Keratinocyte (primary cell): ENCODE measurements around the gene CBX8. TPM values are rescaled to one million over a fixed set of nuclear protein-coding genes. Genes with fewer than 3 reads are reported as not detected.
"Not testable (repeated sequence)": the region's sequence is repeated elsewhere in the genome, so short reads cannot be mapped to it uniquely, and the experiment has no call there.

ENCODE experiments used
- DNase-seq: peaks from one replicate; pipeline ENCODE4 v3.0.0-alpha.2; 2011; ENCODE audit warnings: low read depth, missing footprints, low spot score
- FAIRE-seq: peaks from 2 replicates; lab custom pipeline; 2011; peaks lifted over from hg19 to GRCh38; lab: Jason Lieb, UNC
- H2AFZ ChIP-seq: 2 replicates; pipeline ENCODE4 v1.6.0; 2012; ENCODE audit warnings: low read length, control low read depth, inconsistent platforms; ENCODE audit not compliant: control insufficient read depth
- H3K27ac ChIP-seq: 2 replicates; pipeline ENCODE4 v1.5.1; 2011; ENCODE audit warnings: low read length; ENCODE audit not compliant: control insufficient read depth, insufficient read depth
- H3K27me3 ChIP-seq: 3 replicates; pipeline ENCODE4 v1.6.0; 2011; ENCODE audit warnings: low read length; ENCODE audit not compliant: control insufficient read depth, insufficient read depth; ENCODE audit errors: extremely low read depth
- H3K36me3 ChIP-seq, 2 experiments: 2 replicates in 1 of 2; 3 replicates in 1 of 2; pipeline ENCODE4 v1.5.1; 2011; ENCODE audit warnings: low read length in 2 of 2, mild to moderate bottlenecking in 1 of 2; ENCODE audit not compliant: control insufficient read depth in 2 of 2, insufficient read depth in 2 of 2; ENCODE audit errors: extremely low read depth in 1 of 2
- H3K4me1 ChIP-seq: 3 replicates; pipeline ENCODE4 v1.5.1; 2011; ENCODE audit warnings: low read length; ENCODE audit not compliant: control insufficient read depth, insufficient read depth; ENCODE audit errors: extremely low read depth
- H3K4me2 ChIP-seq: 3 replicates; pipeline ENCODE4 v1.6.0; 2011; ENCODE audit warnings: low read depth, low read length; ENCODE audit not compliant: control insufficient read depth, insufficient read depth; ENCODE audit errors: extremely low read depth
- H3K4me3 ChIP-seq, 3 experiments: fragments of 200-600 bp in 1 of 3; sonication (generic) in 1 of 3; 2 replicates in 2 of 3; 3 replicates in 1 of 3; pipeline ENCODE4 v1.5.1; 2011 to 2016; ENCODE audit warnings: low read length in 3 of 3, mild to moderate bottlenecking in 3 of 3, control low read depth in 2 of 3, inconsistent platforms in 1 of 3, low read depth in 1 of 3, mixed read lengths in 1 of 3, mixed run types in 1 of 3, moderate library complexity in 1 of 3; ENCODE audit not compliant: control insufficient read depth in 2 of 3, insufficient read depth in 2 of 3; ENCODE audit errors: extremely low read depth in 1 of 3
- H3K79me2 ChIP-seq: 2 replicates; pipeline ENCODE4 v1.6.0; 2012; ENCODE audit warnings: low read length; ENCODE audit not compliant: control insufficient read depth, insufficient read depth
- H3K9ac ChIP-seq: 3 replicates; pipeline ENCODE4 v1.6.0; 2011; ENCODE audit warnings: low read length; ENCODE audit not compliant: control insufficient read depth, insufficient read depth; ENCODE audit errors: extremely low read depth
- H3K9me1 ChIP-seq: 3 replicates; pipeline ENCODE4 v1.6.0; 2011; ENCODE audit warnings: low read length; ENCODE audit not compliant: control insufficient read depth, insufficient read depth; ENCODE audit errors: extremely low read depth
- H3K9me3 ChIP-seq: 2 replicates; pipeline ENCODE4 v1.5.1; 2012; ENCODE audit warnings: low read depth, low read length; ENCODE audit not compliant: control insufficient read depth
- H4K20me1 ChIP-seq: 3 replicates; pipeline ENCODE4 v1.6.0; 2011; ENCODE audit warnings: low read length; ENCODE audit not compliant: control insufficient read depth, insufficient read depth; ENCODE audit errors: extremely low read depth
- CTCF ChIP-seq, 3 experiments: IDR thresholded peaks in 1 of 3; conservative IDR thresholded peaks in 1 of 3; optimal IDR thresholded peaks in 1 of 3; 2 replicates in 2 of 3; 3 replicates in 1 of 3; pipeline versions ENCODE3 to v1.5.1; 2011; ENCODE audit warnings: low read length in 3 of 3, mild to moderate bottlenecking in 3 of 3, moderate library complexity in 2 of 3, control low read depth in 1 of 3, inconsistent platforms in 1 of 3; ENCODE audit not compliant: insufficient read depth in 2 of 3; ENCODE audit errors: extremely low read depth in 1 of 3
- EZH2 ChIP-seq: IDR thresholded peaks from one replicate; pipeline ENCODE4 v1.6.1; 2012; ENCODE audit warnings: inconsistent platforms, mild to moderate bottlenecking, low read length, moderate library complexity
- dilution Hi-C: fragments of 300-500 bp; cut with MboI; formaldehyde crosslinking; loops from one replicate; pipeline ENCODE4 v1.7.0; 2020; ENCODE audit warnings: low sequenced_read_pairs; ENCODE audit not compliant: extremely low pct_ligation_motif_present
- polyA plus RNA-seq, 5 experiments: library from polyadenylated mRNA; depleted of rRNA in 3 of 5; stranded (reverse) in 3 of 5; stranded (forward) in 1 of 5; unstranded in 1 of 5; fragments of >200 nt; gene quantifications; 1 replicate in 1 of 5; 2 replicates in 3 of 5; 3 replicates in 1 of 5; pipeline versions ENCODE4 v1.2.1 to v1.2.3, GENCODE V29; 2011 to 2012; ENCODE audit warnings: missing spikeins in 2 of 5, low read depth in 1 of 5, low replicate concordance in 1 of 5

CBX8 gene
- polyA plus RNA-seq, 1 donor (not counting 4 experiments of a cell fraction or from before 2014, with no cell fraction given): 0.49 TPM

DNA sequence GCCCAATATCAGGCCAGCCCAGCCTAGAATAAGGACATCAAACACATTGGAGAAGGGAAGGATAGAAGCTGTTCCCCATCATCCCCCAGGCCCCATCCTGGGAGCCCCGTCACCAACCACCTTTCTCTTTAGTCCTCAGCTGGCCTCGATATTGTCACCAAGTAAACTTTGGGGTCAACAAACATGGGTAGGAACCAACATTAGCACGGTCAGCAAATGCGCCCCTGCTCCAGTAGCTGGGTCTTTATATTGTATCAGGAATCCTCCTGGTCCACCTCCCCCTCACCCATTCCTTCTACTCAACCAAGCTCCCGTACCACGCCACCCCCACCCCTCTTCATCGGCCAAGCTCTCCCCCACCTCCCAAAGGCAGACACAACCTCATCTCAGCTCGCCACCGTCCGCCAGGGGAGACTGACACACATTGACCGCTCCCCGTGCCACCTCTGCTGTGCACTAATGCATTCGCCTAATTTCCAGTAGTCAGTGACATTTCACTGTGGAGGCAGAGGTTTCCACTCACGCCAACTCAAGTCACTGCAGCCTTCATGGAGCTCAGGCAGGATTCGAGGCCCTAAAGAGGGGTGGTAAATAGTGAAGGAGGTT, 39.6 kb downstream of the CBX8 start:
- Histone ChIP-seq H3K4me3 (no peak overlapping the region), H3K9ac (no peak overlapping the region), H2AFZ (no peak overlapping the region), H3K4me1 (peaks cover 6% of the 10 kb centered on the region), H3K36me3 (no peaks in the 10 kb centered on the region), H4K20me1 (no peaks in the 10 kb centered on the region), H3K79me2 (no peaks in the 10 kb centered on the region), H3K27ac (no peak overlapping the region), H3K27me3 (peaks cover 3% of the 10 kb centered on the region), H3K9me1 (no peaks in the 10 kb centered on the region), H3K4me2 (no peak overlapping the region), H3K9me3 (no peaks in the 10 kb centered on the region)
- no peak for TF ChIP-seq EZH2
- dilution Hi-C loops: no loop called here
- DNase-seq (no peak), FAIRE-seq (no peak)

DNA sequence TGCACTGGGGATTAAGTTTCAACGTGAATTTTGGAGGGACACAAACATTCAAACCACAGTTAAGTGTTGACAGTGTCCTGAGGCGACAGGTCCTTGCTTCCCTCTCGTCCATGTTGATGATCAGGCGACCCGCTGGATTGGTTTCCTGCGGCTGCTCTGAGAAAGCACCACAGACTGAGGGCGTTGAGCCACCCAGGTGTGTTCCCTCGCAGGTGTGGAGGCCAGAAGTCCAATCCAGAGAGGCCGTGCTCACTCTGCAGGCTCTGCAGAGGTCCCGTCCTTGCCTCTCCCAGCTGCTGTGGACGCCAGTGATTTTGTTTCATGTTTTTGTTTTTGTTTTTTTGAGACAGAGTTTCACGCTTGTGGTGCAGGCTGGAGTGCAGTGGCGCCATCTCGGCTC, 41.3 kb downstream of the CBX8 start:
- H3K9me1 ChIP-seq: no peaks in the 10 kb centered on the region
- H3K9me3 ChIP-seq: no peaks in the 10 kb centered on the region
- no peaks in the 10 kb centered on the region for H3K36me3 ChIP-seq
- H3K9ac ChIP-seq: no peak overlapping the region
- H3K4me3 ChIP-seq: no peak overlapping the region
- H2AFZ ChIP-seq: no peak overlapping the region
- no peak for DNase-seq
- peaks cover 6% of the 10 kb centered on the region for H3K4me1 ChIP-seq
- H3K27ac ChIP-seq: no peak overlapping the region
- dilution Hi-C loops: no loop called here
- no peaks in the 10 kb centered on the region for H3K79me2 ChIP-seq
- no peaks in the 10 kb centered on the region for H4K20me1 ChIP-seq
- H3K4me2 ChIP-seq: no peak overlapping the region
- TF ChIP-seq CTCF (optimal IDR thresholded peaks at IDR 0.05 in 1 of 3, IDR thresholded peaks at IDR 0.05 in 1 of 3, conservative IDR thresholded peaks at IDR 0.05 in 1 of 3; ENCODE audit: extremely low read depth in 1 of 3, insufficient read depth in 2 of 3, low read length in 3 of 3) (no peak), EZH2 (no peak)
- peaks cover 8% of the 10 kb centered on the region for H3K27me3 ChIP-seq
- FAIRE-seq: no peak

- H3K4me1 ChIP-seq, H3K79me2 ChIP-seq, H3K4me2 ChIP-seq, H3K9ac ChIP-seq, H3K9me3 ChIP-seq, H3K9me1 ChIP-seq, H3K4me3 ChIP-seq, H4K20me1 ChIP-seq, dilution Hi-C loops, FAIRE-seq, DNase-seq, H3K27ac ChIP-seq, H3K36me3 ChIP-seq, H2AFZ ChIP-seq: not testable (repeated sequence)
- peaks cover 12% of the 10 kb centered on the region for H3K27me3 ChIP-seq
Observed at GRCh38 chr17:79754903-79755302, 42.0 kb downstream of the CBX8 start.
